ENCODE results near the gene HAPSTR1. TPM values are rescaled to one million over a fixed set of nuclear protein-coding genes. Genes with fewer than 3 reads are reported as not detected.
A peak's percentile ranks its signal among the peaks of the same experiment; 100 is the strongest.

Gene HAPSTR1
- total RNA-seq, 1 experiment from 2014 or later, result 88.9 TPM

- no peaks in the 10 kb centered on the region for H3K9me3 Mint-ChIP-seq (ENCODE audit: unreplicated experiment)
- BruUV-seq (replicated peaks), result no TSS peak
- intact Hi-C loops (cut with micrococcal nuclease), result loop anchor here (5.0 to 10.0 kb wide), 2 partner anchors 38 to 155 kb away; no protein-coding TSS in a partner anchor
- POLR2A ChIA-PET, result interaction anchor here (1.3 to 4.6 kb wide), 2 partner anchors 12 kb away, joined by 7 to 41 read pairs; no protein-coding TSS in a partner anchor
- no peak for TF ChIP-seq CTCF (IDR thresholded peaks at IDR 0.05; ENCODE audit: unreplicated experiment)
- H3K4me1 Mint-ChIP-seq (ENCODE audit: insufficient read depth, unreplicated experiment), result peaks cover 18% of the 10 kb centered on the region
- H3K27ac Mint-ChIP-seq (ENCODE audit: low read depth, unreplicated experiment), result peak overlapping the region; percentile 59
- H3K4me3 Mint-ChIP-seq (ENCODE audit: unreplicated experiment), result peak overlapping the region; percentile 87
- H3K36me3 Mint-ChIP-seq (ENCODE audit: insufficient read depth, unreplicated experiment), result peaks cover 32% of the 10 kb centered on the region
- no peaks in the 10 kb centered on the region for H3K27me3 Mint-ChIP-seq (ENCODE audit: insufficient read depth, unreplicated experiment)
- no peak for DNase-seq (ENCODE audit: unreplicated experiment)
- CTCF ChIA-PET, result no interaction called here
Measured at GRCh38 chr16:9089660-9090059, 1.8 kb upstream of the HAPSTR1 start.

GRCh38 chr16:9090101-9090959 lies 1.1 kb upstream of the HAPSTR1 start:
- Mint-ChIP-seq H3K27me3 (ENCODE audit: insufficient read depth, unreplicated experiment) (no peaks in the 10 kb centered on the region), H3K27ac (ENCODE audit: low read depth, unreplicated experiment) (peak overlapping the region; percentile 81), H3K9me3 (ENCODE audit: unreplicated experiment) (no peaks in the 10 kb centered on the region), H3K4me3 (ENCODE audit: unreplicated experiment) (peak overlapping the region; percentile 87), H3K36me3 (ENCODE audit: insufficient read depth, unreplicated experiment) (peaks cover 37% of the 10 kb centered on the region), H3K4me1 (ENCODE audit: insufficient read depth, unreplicated experiment) (peaks cover 24% of the 10 kb centered on the region)
- BruUV-seq (replicated peaks), result TSS peak; percentile 97
- ChIA-PET POLR2A (interaction anchor here (0.7 to 4.6 kb wide), 11 partner anchors 11 to 1855 kb away, joined by 3 to 63 read pairs (median 9); partner anchors contain the start of gene CARHSP1), CTCF (interaction anchor here (1.8 kb wide), 1 partner anchor 10 kb away, joined by 4 read pairs; no protein-coding TSS in a partner anchor)
- intact Hi-C loops (cut with micrococcal nuclease), result loop anchor here (5.0 to 10.0 kb wide), 2 partner anchors 37 to 156 kb away; no protein-coding TSS in a partner anchor
- no peak for TF ChIP-seq CTCF (IDR thresholded peaks at IDR 0.05; ENCODE audit: unreplicated experiment)
- DNase-seq (ENCODE audit: unreplicated experiment), result no peak

- no TSS peak for BruUV-seq (replicated peaks)
- POLR2A ChIA-PET, result interaction anchor here (1.2 to 4.6 kb wide), 11 partner anchors 10 to 223 kb away, joined by 3 to 63 read pairs (median 8); partner anchors contain the start of genes CARHSP1 and USP7
- H3K27ac Mint-ChIP-seq (ENCODE audit: low read depth, unreplicated experiment), result peak overlapping the region; percentile 81
Measured at GRCh38 chr16:9091867-9092281, 430 bp downstream of the HAPSTR1 start.

More at GRCh38 chr16:9091867-9092281, 430 bp downstream of the HAPSTR1 start:
- CTCF ChIA-PET, result interaction anchor here (0.6 to 1.8 kb wide), 7 partner anchors 9 to 95 kb away, joined by 3 to 7 read pairs (median 4); no protein-coding TSS in a partner anchor
- DNase-seq (ENCODE audit: unreplicated experiment), result no peak
- intact Hi-C loops (cut with micrococcal nuclease), result loop anchor here (1.0 to 10.0 kb wide), 4 partner anchors 24 to 157 kb away; no protein-coding TSS in a partner anchor
- H3K27me3 Mint-ChIP-seq (ENCODE audit: insufficient read depth, unreplicated experiment), result no peaks in the 10 kb centered on the region
- peak overlapping the region; percentile 87 for H3K4me3 Mint-ChIP-seq (ENCODE audit: unreplicated experiment)
- H3K36me3 Mint-ChIP-seq (ENCODE audit: insufficient read depth, unreplicated experiment), result peaks cover 49% of the 10 kb centered on the region
- TF ChIP-seq CTCF (IDR thresholded peaks at IDR 0.05; ENCODE audit: unreplicated experiment), result no peak
- H3K9me3 Mint-ChIP-seq (ENCODE audit: unreplicated experiment), result no peaks in the 10 kb centered on the region
- H3K4me1 Mint-ChIP-seq (ENCODE audit: insufficient read depth, unreplicated experiment), result peaks cover 31% of the 10 kb centered on the region
